Activated naive CD4-positive, alpha-beta T cell treated with anti-CD3 and anti-CD28 coated beads, Interleukin-2, amount 50 U/mL, for 24 hours (primary cell): ENCODE measurements around the gene LBHD1.
A peak's percentile ranks its signal among the peaks of the same experiment; 100 is the strongest.
"Not testable (repeated sequence)": the region's sequence is repeated elsewhere in the genome, so short reads cannot be mapped to it uniquely, and the experiment has no call there.

ENCODE experiments used
- H3K27ac Mint-ChIP-seq: one replicate; pipeline ENCODE4 v1.8.0; 2021; ENCODE audit warnings: mild to moderate bottlenecking, mixed read lengths
- H3K27me3 Mint-ChIP-seq: one replicate; pipeline ENCODE4 v1.8.0; 2021; ENCODE audit warnings: mixed read lengths
- H3K36me3 Mint-ChIP-seq: one replicate; pipeline ENCODE4 v1.8.0; 2021; ENCODE audit warnings: mixed read lengths
- H3K4me1 Mint-ChIP-seq: one replicate; pipeline ENCODE4 v1.8.0; 2021; ENCODE audit warnings: mixed read lengths
- H3K4me3 Mint-ChIP-seq: one replicate; pipeline ENCODE4 v1.8.0; 2021; ENCODE audit warnings: mild to moderate bottlenecking, mixed read lengths
- H3K9me3 Mint-ChIP-seq: one replicate; pipeline ENCODE4 v1.8.0; 2021; ENCODE audit warnings: mixed read lengths

LBHD1 gene

GRCh38 chr11:62650283-62650682 lies 21.8 kb downstream of the LBHD1 start:
- not testable (repeated sequence) for H3K4me3 Mint-ChIP-seq, H3K36me3 Mint-ChIP-seq, H3K9me3 Mint-ChIP-seq, H3K27ac Mint-ChIP-seq, H3K27me3 Mint-ChIP-seq
- peaks cover 22% of the 10 kb centered on the region for H3K4me1 Mint-ChIP-seq

DNA sequence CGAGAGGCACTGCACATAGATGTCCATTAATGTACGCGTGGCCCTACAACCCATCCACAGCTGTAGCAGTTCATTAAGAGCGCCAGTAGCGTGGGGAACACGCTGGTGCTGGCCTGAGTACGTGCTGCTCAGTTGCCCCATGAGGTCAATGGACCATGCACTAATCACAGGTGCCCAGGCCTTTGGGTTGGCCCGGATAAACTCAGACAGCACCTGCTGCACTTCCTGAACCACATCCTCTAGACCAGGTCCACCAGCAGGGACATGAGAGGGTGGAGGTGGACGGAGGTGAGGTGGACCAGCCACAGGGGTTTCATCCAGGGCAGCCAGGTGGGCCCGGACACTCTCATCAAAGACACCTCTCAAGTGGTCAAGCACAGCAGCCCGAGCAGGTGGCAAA lies 22.6 kb downstream of the LBHD1 start:
- Mint-ChIP-seq H3K4me3 (no peak overlapping the region), H3K27me3 (no peaks in the 10 kb centered on the region)

GRCh38 chr11:62648967-62649364 lies 23.1 kb downstream of the LBHD1 start:
- H3K27me3 Mint-ChIP-seq = no peaks in the 10 kb centered on the region
- H3K36me3 Mint-ChIP-seq = peaks cover 4% of the 10 kb centered on the region
- H3K9me3 Mint-ChIP-seq = no peaks in the 10 kb centered on the region
- H3K4me1 Mint-ChIP-seq = peaks cover 34% of the 10 kb centered on the region
- H3K27ac Mint-ChIP-seq = no peak overlapping the region
- H3K4me3 Mint-ChIP-seq = no peak overlapping the region

More for the DNA sequence above, 22.6 kb downstream of the LBHD1 start:
- peaks cover 4% of the 10 kb centered on the region for H3K36me3 Mint-ChIP-seq
- H3K27ac Mint-ChIP-seq = no peak overlapping the region
- H3K4me1 Mint-ChIP-seq = peaks cover 29% of the 10 kb centered on the region
- no peaks in the 10 kb centered on the region for H3K9me3 Mint-ChIP-seq

GRCh38 chr11:62648185-62648966 lies 23.7 kb downstream of the LBHD1 start:
- peaks cover 4% of the 10 kb centered on the region for H3K36me3 Mint-ChIP-seq
- no peaks in the 10 kb centered on the region for H3K9me3 Mint-ChIP-seq
- no peaks in the 10 kb centered on the region for H3K27me3 Mint-ChIP-seq
- H3K4me1 Mint-ChIP-seq = peaks cover 31% of the 10 kb centered on the region
- no peak overlapping the region for H3K27ac Mint-ChIP-seq
- H3K4me3 Mint-ChIP-seq = no peak overlapping the region

DNA sequence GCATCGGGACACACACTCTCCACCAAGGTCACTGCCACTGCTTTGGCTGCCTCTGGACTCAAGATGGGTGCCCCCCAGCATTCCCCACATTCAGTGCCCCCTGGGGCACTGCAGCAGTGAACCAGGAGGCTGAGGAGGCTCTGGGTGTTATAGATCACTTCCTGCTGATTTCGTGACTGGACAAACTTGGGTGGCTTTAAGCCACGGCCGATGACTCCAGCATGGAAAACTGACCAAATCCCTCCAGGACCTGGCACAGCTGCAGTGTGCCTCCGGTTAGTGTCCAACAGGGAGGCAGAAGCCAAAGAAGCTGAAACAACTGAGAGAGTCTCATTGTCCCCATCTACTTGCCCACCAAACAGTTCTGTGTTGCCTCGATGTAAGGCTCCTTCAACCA lies 24.5 kb downstream of the LBHD1 start:
- no peak overlapping the region for H3K27ac Mint-ChIP-seq
- peaks cover 31% of the 10 kb centered on the region for H3K4me1 Mint-ChIP-seq
- peaks cover 4% of the 10 kb centered on the region for H3K36me3 Mint-ChIP-seq

GRCh38 chr11:62646825-62647608 lies 25.1 kb downstream of the LBHD1 start:
- Mint-ChIP-seq H3K27ac (peak overlapping the region; percentile 96), H3K9me3 (no peaks in the 10 kb centered on the region), H3K4me1 (peaks cover 27% of the 10 kb centered on the region), H3K4me3 (peak overlapping the region; percentile 100), H3K27me3 (no peaks in the 10 kb centered on the region), H3K36me3 (peaks cover 4% of the 10 kb centered on the region)

More for the DNA sequence above, 24.5 kb downstream of the LBHD1 start:
- no peaks in the 10 kb centered on the region for H3K9me3 Mint-ChIP-seq
- H3K27me3 Mint-ChIP-seq = no peaks in the 10 kb centered on the region
- peak overlapping the region; percentile 15 for H3K4me3 Mint-ChIP-seq

DNA sequence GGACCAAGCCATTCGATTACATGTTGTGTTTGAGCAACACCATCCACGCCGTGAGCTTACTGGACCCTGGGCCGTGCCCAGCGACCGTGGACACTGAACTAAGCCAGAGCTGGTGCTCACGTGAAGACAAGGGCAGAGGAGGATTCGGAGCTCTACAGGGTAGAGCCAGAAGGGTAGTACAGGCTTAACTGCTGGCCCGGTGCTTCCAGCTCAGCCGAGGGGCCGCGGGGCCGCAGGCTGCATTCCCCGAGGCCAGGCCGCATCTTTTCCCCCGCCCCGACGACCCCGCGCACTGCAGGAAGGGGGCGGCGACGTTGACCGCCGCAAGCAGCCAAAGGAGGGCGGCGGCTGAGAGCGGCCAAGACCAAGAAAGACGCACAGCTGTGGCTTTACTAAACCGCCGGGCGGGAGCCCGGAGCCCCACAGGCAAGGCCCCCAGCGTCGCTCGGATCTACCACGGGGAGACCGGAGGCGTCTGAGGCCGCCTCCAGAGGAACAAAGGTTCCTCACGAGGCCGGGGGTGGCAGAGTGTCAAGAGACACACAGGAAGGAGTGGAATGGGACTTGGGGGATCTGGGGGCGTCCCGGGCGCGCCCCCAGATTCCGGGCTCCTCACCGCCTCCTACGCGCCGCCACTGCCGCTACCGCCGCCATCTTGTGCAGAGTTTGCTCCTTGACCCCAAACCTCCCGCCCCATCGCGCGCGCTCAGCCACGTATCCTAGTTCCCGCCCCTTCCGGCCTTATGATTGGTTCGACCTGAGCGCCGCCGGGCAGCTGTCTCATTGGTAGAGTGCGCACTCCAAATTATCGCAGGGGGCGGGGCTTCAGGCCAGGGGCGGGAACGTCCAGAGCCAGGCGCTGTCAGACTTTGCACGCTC lies 25.9 kb downstream of the LBHD1 start, which contains the start of gene GANAB:
Gene GANAB, minus strand, starts transcription at position 668 of the 879 bp plus-strand sequence. Its CDS starts 14 bp downstream, at position 654.
- H3K27ac Mint-ChIP-seq = peak within 1 kb of the TSS; percentile 96
- H3K4me3 Mint-ChIP-seq = peak within 1 kb of the TSS; percentile 100
- no peaks in the 10 kb centered on the region for H3K9me3 Mint-ChIP-seq
- no peaks in the 10 kb centered on the region for H3K27me3 Mint-ChIP-seq
- peaks cover 4% of the 10 kb centered on the region for H3K36me3 Mint-ChIP-seq
- peaks cover 32% of the 10 kb centered on the region for H3K4me1 Mint-ChIP-seq

GRCh38 chr11:62645671-62645945 lies 26.5 kb downstream of the LBHD1 start:
- Mint-ChIP-seq H3K27ac (peak overlapping the region; percentile 96), H3K36me3 (peaks cover 4% of the 10 kb centered on the region), H3K4me3 (peak overlapping the region; percentile 100), H3K4me1 (peaks cover 34% of the 10 kb centered on the region), H3K27me3 (no peaks in the 10 kb centered on the region), H3K9me3 (no peaks in the 10 kb centered on the region)

GRCh38 chr11:62644220-62644619 lies 27.8 kb downstream of the LBHD1 start:
- peak overlapping the region; percentile 42 for H3K4me3 Mint-ChIP-seq
- H3K4me1 Mint-ChIP-seq = peaks cover 43% of the 10 kb centered on the region
- H3K36me3 Mint-ChIP-seq = peaks cover 9% of the 10 kb centered on the region
- no peaks in the 10 kb centered on the region for H3K9me3 Mint-ChIP-seq
- H3K27ac Mint-ChIP-seq = peak overlapping the region; percentile 30
- H3K27me3 Mint-ChIP-seq = no peaks in the 10 kb centered on the region

DNA sequence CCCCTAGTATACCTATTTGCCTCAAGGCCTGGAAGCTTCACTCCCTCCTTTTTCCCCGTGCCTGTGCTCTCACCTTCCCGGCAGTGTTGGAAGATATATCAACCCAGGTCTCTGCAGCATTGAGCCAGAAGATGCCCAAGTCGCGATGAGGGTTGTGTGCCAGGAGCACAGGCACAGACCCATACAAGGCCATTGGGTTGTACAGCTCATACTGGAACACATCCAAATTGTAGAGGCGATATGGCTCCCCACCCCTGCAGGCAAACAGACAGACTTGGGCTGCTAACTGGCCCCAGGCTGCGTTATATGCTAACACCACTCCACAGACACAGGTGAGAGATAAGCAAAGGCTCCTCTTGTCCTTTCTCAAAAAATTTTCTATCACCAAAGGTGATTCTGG lies 39.6 kb downstream of the LBHD1 start:
- H3K27ac Mint-ChIP-seq = no peak overlapping the region
- H3K4me3 Mint-ChIP-seq = no peak overlapping the region
- no peaks in the 10 kb centered on the region for H3K9me3 Mint-ChIP-seq
- peaks cover 28% of the 10 kb centered on the region for H3K4me1 Mint-ChIP-seq
- no peaks in the 10 kb centered on the region for H3K27me3 Mint-ChIP-seq
- H3K36me3 Mint-ChIP-seq = peaks cover 23% of the 10 kb centered on the region

- Mint-ChIP-seq H3K4me3 (no peak overlapping the region), H3K27ac (no peak overlapping the region), H3K27me3 (no peaks in the 10 kb centered on the region), H3K36me3 (peaks cover 17% of the 10 kb centered on the region), H3K9me3 (no peaks in the 10 kb centered on the region), H3K4me1 (peaks cover 3% of the 10 kb centered on the region)
These were observed 44.4 kb downstream of the LBHD1 start for GRCh38 chr11:62627713-62628112.

DNA sequence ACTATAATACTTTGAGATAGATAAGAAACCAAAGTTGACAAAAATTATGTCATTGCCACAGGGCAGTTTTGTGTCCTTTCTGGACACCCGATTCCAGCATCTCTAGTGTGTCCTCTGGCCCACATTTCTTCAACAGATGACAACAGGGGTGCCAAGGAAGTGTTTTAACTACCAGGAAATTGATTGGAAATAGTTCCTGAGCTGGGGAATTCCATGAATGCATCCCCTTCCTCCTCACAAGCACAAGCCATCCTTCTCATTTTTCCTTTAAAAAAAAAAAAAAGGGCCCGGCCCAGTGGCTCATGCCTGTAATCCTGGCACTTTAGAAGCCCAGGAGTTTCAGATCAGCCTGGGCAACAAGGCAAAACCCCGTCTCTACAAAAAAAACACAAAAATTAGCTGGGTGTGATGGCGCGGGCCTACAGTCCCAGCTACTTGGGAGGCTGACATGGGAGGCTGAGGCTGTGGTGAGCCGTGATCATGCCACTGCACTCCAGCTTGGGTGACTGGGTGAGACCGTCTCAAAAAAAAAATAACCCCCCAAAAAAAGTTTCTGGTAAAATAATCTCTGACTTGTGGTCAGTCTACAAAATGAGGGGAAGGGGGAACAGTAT lies 49.5 kb downstream of the LBHD1 start:
- Mint-ChIP-seq H3K27me3 (no peaks in the 10 kb centered on the region), H3K36me3 (peaks cover 13% of the 10 kb centered on the region), H3K4me3 (peak overlapping the region; percentile 91), H3K9me3 (no peaks in the 10 kb centered on the region), H3K27ac (peak overlapping the region; percentile 99), H3K4me1 (peaks cover 27% of the 10 kb centered on the region)

DNA sequence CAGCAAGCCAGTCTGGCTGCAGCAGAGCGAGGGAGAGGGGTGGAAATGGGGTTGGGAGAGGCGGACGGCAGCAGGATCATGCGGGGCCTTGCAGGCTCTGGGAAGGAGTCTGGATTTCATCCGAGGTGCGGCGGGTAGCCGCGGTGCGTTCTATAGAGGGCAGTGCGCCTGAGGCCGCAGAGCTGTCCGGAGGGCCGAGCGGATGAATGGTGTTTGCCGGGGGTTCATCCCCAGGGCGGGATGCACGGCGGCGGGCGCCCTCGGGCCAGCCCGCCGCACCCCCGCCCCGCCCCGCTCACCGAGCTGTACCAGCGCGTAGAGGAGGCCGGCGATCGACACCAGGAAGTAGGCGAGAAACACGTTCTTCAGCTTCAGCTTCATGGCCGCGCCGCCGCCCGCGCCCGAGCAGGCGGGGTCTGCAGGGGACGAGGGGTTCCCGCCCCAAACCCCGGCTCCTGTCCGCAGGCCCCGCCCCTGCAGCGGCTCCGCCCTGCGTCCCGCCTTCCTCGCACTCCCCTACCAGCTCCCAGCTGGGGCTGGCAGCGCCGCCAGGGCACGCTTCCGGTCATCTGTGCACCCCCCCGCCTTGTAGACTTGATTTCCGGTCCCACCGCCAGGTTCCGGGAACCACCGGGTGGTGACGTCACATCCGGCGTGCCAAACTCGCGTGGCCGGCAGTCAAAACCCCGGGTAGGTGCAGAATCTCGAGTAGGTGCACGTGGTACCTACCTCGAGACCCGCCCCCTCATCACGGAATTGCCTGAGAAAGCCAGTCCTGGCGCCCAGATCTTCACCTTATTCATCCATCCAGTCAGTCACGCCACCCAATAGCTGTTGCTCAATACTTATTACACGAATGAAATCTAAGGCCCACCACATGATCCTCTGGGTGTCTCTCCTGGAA lies 50.2 kb downstream of the LBHD1 start, which contains the start of gene B3GAT3:
Gene B3GAT3, minus strand, starts transcription at position 420 of the 904 bp plus-strand sequence. Its CDS starts 39 bp downstream, at position 381.
- H3K36me3 Mint-ChIP-seq = peaks cover 13% of the 10 kb centered on the region
- peaks cover 30% of the 10 kb centered on the region for H3K4me1 Mint-ChIP-seq

GRCh38 chr11:62621027-62621566 lies 51.0 kb downstream of the LBHD1 start:
- Mint-ChIP-seq H3K4me3 (peak overlapping the region; percentile 96), H3K27ac (peak overlapping the region; percentile 97), H3K9me3 (no peaks in the 10 kb centered on the region), H3K27me3 (no peaks in the 10 kb centered on the region), H3K36me3 (peaks cover 13% of the 10 kb centered on the region), H3K4me1 (peaks cover 30% of the 10 kb centered on the region)

More for the DNA sequence above, 50.2 kb downstream of the LBHD1 start, which contains the start of gene B3GAT3:
- no peaks in the 10 kb centered on the region for H3K27me3 Mint-ChIP-seq
- H3K27ac Mint-ChIP-seq = peak within 1 kb of the TSS; percentile 99
- H3K9me3 Mint-ChIP-seq = no peaks in the 10 kb centered on the region
- peak within 1 kb of the TSS; percentile 96 for H3K4me3 Mint-ChIP-seq
